OCI-LY7 (cell line): Measurements from ENCODE around the gene FOXJ3. TPM values are rescaled to one million over a fixed set of nuclear protein-coding genes. Genes with fewer than 3 reads are reported as not detected.

Experiments
- BruUV-seq: library from RNA; stranded (reverse); fragments of 400-500 nt; replicated peaks from 2 replicates; lab custom pipeline; 2021; lab: Mats Ljungman, UMichigan
- CTCF ChIA-PET: fragments of 300-600 bp; sonication (Branson Sonifier 250); formaldehyde crosslinking; loops from one replicate; lab custom pipeline; 2022; ENCODE audit warnings: antibody characterized with exemption; ENCODE audit not compliant: unreplicated experiment; lab: Charles Lee
- POLR2A ChIA-PET: fragments of 300-600 bp; sonication (Branson Sonifier 250); formaldehyde crosslinking; loops from one replicate; lab custom pipeline; 2022; ENCODE audit warnings: antibody characterized with exemption; lab: Charles Lee
- DNase-seq: peaks from one replicate; pipeline ENCODE4 v3.0.0-alpha.2; 2015; ENCODE audit warnings: low spot score
- H2AFZ ChIP-seq: fragments of 200-600 bp; sonication (generic), shearing (Covaris generic); 2 replicates; pipeline ENCODE4 v1.6.1; 2014; ENCODE audit warnings: mild to moderate bottlenecking, antibody characterized with exemption, low read length, moderate library complexity
- H3K27ac ChIP-seq: fragments of 200-600 bp; sonication (generic); 2 replicates; pipeline ENCODE4 v1.5.1; 2014; ENCODE audit warnings: mixed run types, low read depth, mild to moderate bottlenecking, moderate library complexity, low read length, inconsistent platforms; ENCODE audit not compliant: poor library complexity, severe bottlenecking
- H3K36me3 ChIP-seq: fragments of 200-600 bp; sonication (generic); 2 replicates; pipeline ENCODE4 v1.6.1; 2014; ENCODE audit warnings: mild to moderate bottlenecking, antibody characterized with exemption, low read length, moderate library complexity, mixed read lengths; ENCODE audit not compliant: insufficient read depth
- H3K4me1 ChIP-seq: fragments of 200-600 bp; sonication (generic); 2 replicates; pipeline ENCODE4 v1.5.1; 2014; ENCODE audit warnings: mild to moderate bottlenecking, low read length; ENCODE audit not compliant: insufficient read depth, poor library complexity, severe bottlenecking
- H3K4me2 ChIP-seq: fragments of 200-600 bp; sonication (generic); 2 replicates; pipeline ENCODE4 v1.6.1; 2014; ENCODE audit warnings: mild to moderate bottlenecking, low read length
- H3K4me3 ChIP-seq: fragments of 200-600 bp; sonication (generic); 2 replicates; pipeline ENCODE4 v1.5.1; 2014; ENCODE audit warnings: mild to moderate bottlenecking, low read depth, low read length; ENCODE audit not compliant: poor library complexity, severe bottlenecking
- H3K79me2 ChIP-seq: fragments of 200-600 bp; sonication (generic); 2 replicates; pipeline ENCODE4 v1.6.1; 2016; ENCODE audit warnings: low read depth, mild to moderate bottlenecking, low read length, moderate library complexity, mixed read lengths; ENCODE audit not compliant: insufficient read depth
- H3K9me2 ChIP-seq: fragments of 200-600 bp; sonication (generic); 2 replicates; pipeline ENCODE4 v1.6.1; 2016; ENCODE audit warnings: mild to moderate bottlenecking, low read length, mixed read lengths; ENCODE audit not compliant: insufficient read depth
- H3K9me3 ChIP-seq: fragments of 200-600 bp; sonication (generic); 2 replicates; pipeline ENCODE4 v1.6.1; 2014; ENCODE audit warnings: mild to moderate bottlenecking, mixed run types, low read length, mixed read lengths
- H4K20me1 ChIP-seq: fragments of 200-600 bp; sonication (generic); 2 replicates; pipeline ENCODE4 v1.6.1; 2014; ENCODE audit warnings: mild to moderate bottlenecking, antibody characterized with exemption, low read length, moderate library complexity, mixed read lengths; ENCODE audit not compliant: insufficient read depth
- EZH2phosphoT487 ChIP-seq: fragments of 200-600 bp; sonication (generic); IDR thresholded peaks from 2 replicates; pipeline ENCODE4 v1.6.1; 2018; ENCODE audit warnings: low read depth, borderline replicate concordance, mild to moderate bottlenecking, mixed run types, antibody characterized with exemption, low read length, moderate library complexity, mixed read lengths
- intact Hi-C: fragments of 100-400 bp; cut with micrococcal nuclease; formaldehyde crosslinking; loops from one replicate; pipeline ENCODE4 v1.10.0; 2022; ENCODE audit not compliant: unreplicated experiment
- total RNA-seq, 2 experiments: library from RNA; depleted of rRNA in 1 of 2; stranded (reverse); fragments of >200 nt in 1 of 2; shearing (Covaris generic) in 1 of 2; gene quantifications; 2 replicates each; pipeline ENCODE4 v1.2.3, GENCODE V29; 2014 to 2022
- TF ChIP-seq, protein P1 (sequence below): fragments of 200-600 bp; sonication (generic); conservative IDR thresholded peaks from 2 replicates; pipeline ENCODE4 v1.5.1; 2014; ENCODE audit warnings: mild to moderate bottlenecking, antibody characterized with exemption, low read length, moderate library complexity, mixed read lengths

Gene FOXJ3
- total RNA-seq, 2 experiments from 2014 or later: 34.8 to 43.1 TPM

DNA sequence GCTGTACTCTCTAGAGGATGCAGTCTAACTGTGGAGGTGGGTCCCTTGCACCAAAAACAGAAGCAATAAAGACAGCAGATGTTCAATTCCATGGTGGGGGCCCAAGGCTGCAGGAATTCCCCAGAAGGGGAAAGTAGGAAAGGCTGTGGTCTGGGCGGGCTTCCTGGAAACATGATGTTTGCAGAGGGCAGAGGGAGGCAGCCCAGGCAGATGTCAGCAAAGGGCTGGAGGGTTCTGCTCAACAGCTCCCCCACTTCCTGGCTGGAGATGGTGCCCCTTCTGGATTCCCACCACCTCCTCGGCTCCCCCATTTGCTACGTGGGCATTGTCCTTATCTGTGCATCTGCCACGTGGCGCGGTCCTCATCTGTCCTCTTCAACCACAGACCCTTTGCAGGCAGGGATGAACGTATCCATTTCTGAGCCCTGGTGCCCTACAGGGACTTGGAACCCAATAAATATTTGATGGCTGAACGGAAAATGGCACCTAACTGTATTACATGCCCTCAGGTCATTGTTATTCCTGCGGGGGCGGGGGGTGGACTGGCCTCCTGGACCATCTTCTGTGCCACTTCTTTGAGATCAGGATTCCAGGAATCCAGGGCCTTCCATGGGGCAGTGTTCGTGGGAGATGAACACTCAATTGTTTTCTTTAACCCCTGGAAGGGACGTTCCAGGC is 190.2 kb downstream of the FOXJ3 start:
- Histone ChIP-seq H3K36me3 (no peaks in the 10 kb centered on the region), H3K79me2 (no peaks in the 10 kb centered on the region), H3K4me1 (no peaks in the 10 kb centered on the region), H3K9me2 (no peaks in the 10 kb centered on the region), H3K4me3 (no peak overlapping the region), H3K4me2 (no peak overlapping the region), H4K20me1 (no peaks in the 10 kb centered on the region), H2AFZ (no peak overlapping the region), H3K9me3 (no peaks in the 10 kb centered on the region), H3K27ac (no peak overlapping the region)
- ChIA-PET POLR2A (no interaction called here), CTCF (no interaction called here)
- TF ChIP-seq, protein P1, sequence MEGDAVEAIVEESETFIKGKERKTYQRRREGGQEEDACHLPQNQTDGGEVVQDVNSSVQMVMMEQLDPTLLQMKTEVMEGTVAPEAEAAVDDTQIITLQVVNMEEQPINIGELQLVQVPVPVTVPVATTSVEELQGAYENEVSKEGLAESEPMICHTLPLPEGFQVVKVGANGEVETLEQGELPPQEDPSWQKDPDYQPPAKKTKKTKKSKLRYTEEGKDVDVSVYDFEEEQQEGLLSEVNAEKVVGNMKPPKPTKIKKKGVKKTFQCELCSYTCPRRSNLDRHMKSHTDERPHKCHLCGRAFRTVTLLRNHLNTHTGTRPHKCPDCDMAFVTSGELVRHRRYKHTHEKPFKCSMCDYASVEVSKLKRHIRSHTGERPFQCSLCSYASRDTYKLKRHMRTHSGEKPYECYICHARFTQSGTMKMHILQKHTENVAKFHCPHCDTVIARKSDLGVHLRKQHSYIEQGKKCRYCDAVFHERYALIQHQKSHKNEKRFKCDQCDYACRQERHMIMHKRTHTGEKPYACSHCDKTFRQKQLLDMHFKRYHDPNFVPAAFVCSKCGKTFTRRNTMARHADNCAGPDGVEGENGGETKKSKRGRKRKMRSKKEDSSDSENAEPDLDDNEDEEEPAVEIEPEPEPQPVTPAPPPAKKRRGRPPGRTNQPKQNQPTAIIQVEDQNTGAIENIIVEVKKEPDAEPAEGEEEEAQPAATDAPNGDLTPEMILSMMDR: no peak
- no peak for TF ChIP-seq EZH2phosphoT487
- no TSS peak for BruUV-seq
- no peak for DNase-seq
- intact Hi-C loops: loop anchor here (5.0 kb wide), 1 partner anchor 573 kb away; no protein-coding TSS in a partner anchor

DNA sequence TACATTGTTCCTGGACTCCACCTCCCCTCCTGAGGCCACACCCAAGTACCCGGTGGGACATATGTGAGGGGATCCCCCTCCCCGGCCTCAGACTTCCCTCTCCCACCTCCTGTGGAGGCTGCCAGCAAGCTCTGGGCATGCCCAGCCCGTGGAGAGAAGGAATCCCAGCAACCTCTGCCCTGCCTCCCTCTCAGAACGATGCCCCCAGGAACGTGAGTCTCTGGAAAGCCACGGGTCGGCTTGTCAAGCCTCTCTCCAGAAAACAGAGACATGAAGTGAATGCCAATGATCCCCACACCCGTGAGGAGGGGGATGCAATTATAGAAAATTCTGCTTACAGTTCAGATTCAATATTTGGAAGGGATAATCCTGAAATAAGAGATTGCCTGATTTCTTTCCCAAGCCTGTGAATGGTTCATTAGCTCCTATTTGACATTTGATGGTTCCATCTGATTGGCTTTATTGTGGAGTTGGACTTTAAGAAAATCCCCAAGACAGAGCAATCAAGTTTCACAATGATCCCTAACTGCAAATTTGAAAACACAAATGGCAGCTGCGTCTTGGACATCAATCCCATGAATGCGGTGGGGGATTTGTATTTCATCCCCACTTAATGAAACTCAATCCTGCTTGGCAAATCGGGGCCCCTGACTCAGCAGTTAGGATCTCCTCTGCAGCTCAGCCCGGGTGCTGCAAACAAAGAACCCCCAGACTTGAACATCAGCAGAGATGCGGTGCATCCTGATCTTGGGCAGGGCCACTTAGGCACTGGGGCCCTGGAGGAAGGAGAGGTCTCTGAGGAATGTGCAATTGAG is 190.9 kb downstream of the FOXJ3 start:
- Histone ChIP-seq H2AFZ (no peak overlapping the region), H3K4me3 (no peak overlapping the region), H3K9me3 (no peaks in the 10 kb centered on the region), H4K20me1 (no peaks in the 10 kb centered on the region), H3K79me2 (no peaks in the 10 kb centered on the region), H3K4me1 (no peaks in the 10 kb centered on the region), H3K36me3 (no peaks in the 10 kb centered on the region), H3K27ac (no peak overlapping the region), H3K4me2 (no peak overlapping the region), H3K9me2 (no peaks in the 10 kb centered on the region)
- TF ChIP-seq, protein P1: no peak
- no peak for TF ChIP-seq EZH2phosphoT487
- no peak for DNase-seq
- intact Hi-C loops: no loop called here
- no TSS peak for BruUV-seq
- ChIA-PET CTCF (no interaction called here), POLR2A (no interaction called here)
